Measurements from ENCODE around the gene MTX3. TPM values are rescaled to one million over a fixed set of nuclear protein-coding genes. Genes with fewer than 3 reads are reported as not detected.

MTX3 gene
- total and polyA plus RNA-seq, 10 of the 15 experiments (the other 5 are each of a cell fraction or from before 2014, with no cell fraction given), result 1.8 to 18.9 (median 9.3) TPM

- Histone ChIP-seq H3K36me3 (ENCODE audit: control insufficient read depth in 2 of 2, insufficient read depth in 2 of 2, low read length in 1 of 2) (peaks cover 0 to 4% of the 10 kb centered on the region in 2 experiments; a peak in 2 of 4 replicates), H3K9ac (ENCODE audit: control insufficient read depth, insufficient read depth, low read length) (no peak overlapping the region), H2AFZ (ENCODE audit: control insufficient read depth, low read depth, low read length) (no peak overlapping the region), H3K4me1 (ENCODE audit: control insufficient read depth, insufficient read depth, low read length) (no peaks in the 10 kb centered on the region), H3K4me2 (ENCODE audit: control insufficient read depth, insufficient read depth) (no peak overlapping the region), H3K9me3 (replicated peaks; ENCODE audit: control insufficient read depth, insufficient read depth, low read length) (no peaks in the 10 kb centered on the region), H3K79me2 (ENCODE audit: control insufficient read depth, insufficient read depth, low read length) (no peaks in the 10 kb centered on the region), H3K27ac (ENCODE audit: control insufficient read depth, insufficient read depth) (no peak overlapping the region), H4K20me1 (ENCODE audit: control insufficient read depth, insufficient read depth) (no peaks in the 10 kb centered on the region), H3K4me3 (no peak overlapping the region), H3K27me3 (replicated peaks in 1 of 2; ENCODE audit: control insufficient read depth in 2 of 2, insufficient read depth in 2 of 2, low read length in 1 of 2) (no peaks in the 10 kb centered on the region; a peak in 1 of 4 replicates)
- no TSS peak for BruUV-seq (replicated peaks)
- FAIRE-seq, result no peak
- DNase-seq (ENCODE audit: low read depth, low spot score), result no peak
- ATAC-seq, result no peak
- no peak for TF ChIP-seq RAD51 (IDR thresholded peaks at IDR 0.05)
- TF ChIP-seq ETV6 (conservative IDR thresholded peaks at IDR 0.05 in 1 of 2, IDR thresholded peaks at IDR 0.05 in 1 of 2; ENCODE audit: borderline replicate concordance in 1 of 2, low read depth in 1 of 2), result no peak
- TF ChIP-seq ZBTB4 (CRISPR knock-in tag; IDR thresholded peaks at IDR 0.05), result no peak
- intact Hi-C loops (cut with micrococcal nuclease; ENCODE audit: unreplicated experiment), result no loop called here
- WGBS (ENCODE audit: insufficient coverage, insufficient replicate concordance, low lambda C conversion rate, missing lambda C conversion rate), result 76% methylated on average over 3 of the region's 3 CpGs
- ChIA-PET RAD21 (ENCODE audit: unreplicated experiment) (no interaction called here), POLR2A (no interaction called here), CTCF (no interaction called here), SMC1A (ENCODE audit: uncharacterized antibody, unreplicated experiment) (no interaction called here)
- in situ Hi-C loops (cut with MboI), result no loop called here
These were observed 17.1 kb downstream of the MTX3 start for GRCh38 chr5:79973996-79974395.

DNA sequence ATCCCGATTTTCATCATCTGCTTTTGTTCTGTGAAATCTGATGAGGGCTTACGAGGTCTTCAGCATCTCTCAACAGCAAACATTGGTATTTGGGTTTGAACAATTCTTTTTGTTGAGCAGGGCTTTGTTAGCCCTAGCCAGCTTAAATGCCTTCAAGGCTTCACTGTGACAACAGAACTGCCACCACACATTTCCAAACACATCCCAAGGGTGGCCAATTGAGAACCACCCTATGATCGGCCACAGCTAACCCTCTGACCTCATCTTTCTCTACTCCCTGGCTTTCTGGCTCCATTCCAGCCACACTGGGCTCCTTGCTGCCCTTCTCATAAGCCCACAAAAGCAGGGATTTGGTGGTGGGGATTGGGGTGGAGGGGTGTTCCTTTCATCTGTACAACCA lies 17.6 kb downstream of the MTX3 start:
- no peaks in the 10 kb centered on the region for H3K9me3 ChIP-seq (replicated peaks; ENCODE audit: control insufficient read depth, insufficient read depth, low read length)
- H3K27me3 ChIP-seq (replicated peaks in 1 of 2; ENCODE audit: control insufficient read depth in 2 of 2, insufficient read depth in 2 of 2, low read length in 1 of 2), result peaks cover 0 to 4% of the 10 kb centered on the region in 2 experiments; a peak in 1 of 4 replicates
- in situ Hi-C loops (cut with MboI), result no loop called here
- no peak overlapping the region for H3K9ac ChIP-seq (ENCODE audit: control insufficient read depth, insufficient read depth, low read length)
- no peaks in the 10 kb centered on the region for H3K79me2 ChIP-seq (ENCODE audit: control insufficient read depth, insufficient read depth, low read length)
- H4K20me1 ChIP-seq (ENCODE audit: control insufficient read depth, insufficient read depth), result no peaks in the 10 kb centered on the region
- WGBS (ENCODE audit: insufficient coverage, insufficient replicate concordance, low lambda C conversion rate, missing lambda C conversion rate), result 58% methylated on average over 3 of the region's 3 CpGs
- intact Hi-C loops (cut with micrococcal nuclease; ENCODE audit: unreplicated experiment), result no loop called here
- H3K4me3 ChIP-seq, result no peak overlapping the region
- POLR2A ChIA-PET, result no interaction called here
- no peak overlapping the region for H3K4me2 ChIP-seq (ENCODE audit: control insufficient read depth, insufficient read depth)
- BruUV-seq (replicated peaks), result no TSS peak
- H3K36me3 ChIP-seq (ENCODE audit: control insufficient read depth in 2 of 2, insufficient read depth in 2 of 2, low read length in 1 of 2), result peaks cover 0 to 4% of the 10 kb centered on the region in 2 experiments; a peak in 2 of 4 replicates
- ATAC-seq (no peak), FAIRE-seq (no peak), DNase-seq (ENCODE audit: low read depth, low spot score) (no peak)
- H3K27ac ChIP-seq (ENCODE audit: control insufficient read depth, insufficient read depth), result no peak overlapping the region
- RAD21 ChIA-PET (ENCODE audit: unreplicated experiment), result no interaction called here
- H3K4me1 ChIP-seq (ENCODE audit: control insufficient read depth, insufficient read depth, low read length), result no peaks in the 10 kb centered on the region
- SMC1A ChIA-PET (ENCODE audit: uncharacterized antibody, unreplicated experiment), result no interaction called here
- CTCF ChIA-PET, result no interaction called here
- H2AFZ ChIP-seq (ENCODE audit: control insufficient read depth, low read depth, low read length), result no peak overlapping the region
- TF ChIP-seq KAT2A (conservative IDR thresholded peaks at IDR 0.05; ENCODE audit: control insufficient read depth, low read depth, low read length) (no peak), RBBP5 (conservative IDR thresholded peaks at IDR 0.05) (no peak), SMC3 (IDR thresholded peaks at IDR 0.05; ENCODE audit: borderline replicate concordance, low read length) (no peak), SRF (IDR thresholded peaks at IDR 0.05; ENCODE audit: low read depth in 2 of 2, low read length in 2 of 2) (no peak), MXI1 (IDR thresholded peaks at IDR 0.05; ENCODE audit: low read depth, low read length) (no peak), CREB1 (IDR thresholded peaks at IDR 0.05; ENCODE audit: low read depth) (no peak), RB1 (IDR thresholded peaks at IDR 0.05; ENCODE audit: borderline replicate concordance) (no peak), ZNF592 (IDR thresholded peaks at IDR 0.05) (no peak)

Data from GM12878 (cell line).